ENCODE data around the gene TMEM38A. TPM values are rescaled to one million over a fixed set of nuclear protein-coding genes. Genes with fewer than 3 reads are reported as not detected.

Gene TMEM38A
- total RNA-seq, 1 experiment from 2014 or later, result 3.8 TPM

- BruUV-seq (replicated peaks), result TSS peak; percentile 83
- TF ChIP-seq, protein P1, sequence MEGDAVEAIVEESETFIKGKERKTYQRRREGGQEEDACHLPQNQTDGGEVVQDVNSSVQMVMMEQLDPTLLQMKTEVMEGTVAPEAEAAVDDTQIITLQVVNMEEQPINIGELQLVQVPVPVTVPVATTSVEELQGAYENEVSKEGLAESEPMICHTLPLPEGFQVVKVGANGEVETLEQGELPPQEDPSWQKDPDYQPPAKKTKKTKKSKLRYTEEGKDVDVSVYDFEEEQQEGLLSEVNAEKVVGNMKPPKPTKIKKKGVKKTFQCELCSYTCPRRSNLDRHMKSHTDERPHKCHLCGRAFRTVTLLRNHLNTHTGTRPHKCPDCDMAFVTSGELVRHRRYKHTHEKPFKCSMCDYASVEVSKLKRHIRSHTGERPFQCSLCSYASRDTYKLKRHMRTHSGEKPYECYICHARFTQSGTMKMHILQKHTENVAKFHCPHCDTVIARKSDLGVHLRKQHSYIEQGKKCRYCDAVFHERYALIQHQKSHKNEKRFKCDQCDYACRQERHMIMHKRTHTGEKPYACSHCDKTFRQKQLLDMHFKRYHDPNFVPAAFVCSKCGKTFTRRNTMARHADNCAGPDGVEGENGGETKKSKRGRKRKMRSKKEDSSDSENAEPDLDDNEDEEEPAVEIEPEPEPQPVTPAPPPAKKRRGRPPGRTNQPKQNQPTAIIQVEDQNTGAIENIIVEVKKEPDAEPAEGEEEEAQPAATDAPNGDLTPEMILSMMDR (IDR thresholded peaks at IDR 0.05; ENCODE audit: insufficient read depth in 1 of 2, low read depth in 1 of 2, low read length in 1 of 2, severe bottlenecking in 1 of 2, unreplicated experiment in 1 of 2), result no peak
- CTCF ChIA-PET, result interaction anchor here (0.6 to 1.3 kb wide), 2 partner anchors 9 to 47 kb away, joined by 3 read pairs; no protein-coding TSS in a partner anchor
- H3K4me1 ChIP-seq, result no peaks in the 10 kb centered on the region
- no peaks in the 10 kb centered on the region for H3K9me3 ChIP-seq
- H3K36me3 ChIP-seq (ENCODE audit: control insufficient read depth, insufficient read depth, low read length), result peaks cover 2% of the 10 kb centered on the region
- Mint-ChIP-seq H3K36me3 (ENCODE audit: insufficient read depth, unreplicated experiment) (peaks cover 46% of the 10 kb centered on the region), H3K4me3 (ENCODE audit: unreplicated experiment) (peak overlapping the region; percentile 84), H3K27me3 (ENCODE audit: insufficient read depth, unreplicated experiment) (no peaks in the 10 kb centered on the region), H3K9me3 (ENCODE audit: unreplicated experiment) (no peaks in the 10 kb centered on the region), H3K4me1 (ENCODE audit: low read depth, unreplicated experiment) (peaks cover 13% of the 10 kb centered on the region), H3K27ac (ENCODE audit: unreplicated experiment) (peak overlapping the region; percentile 87)
- POLR2A ChIA-PET, result interaction anchor here (0.7 to 1.0 kb wide), 2 partner anchors 45 to 61 kb away, joined by 3 to 5 read pairs; no protein-coding TSS in a partner anchor
- no peaks in the 10 kb centered on the region for H3K27me3 ChIP-seq (replicated peaks; ENCODE audit: control insufficient read depth, insufficient read depth, low read length)
- intact Hi-C loops (cut with micrococcal nuclease; ENCODE audit: unreplicated experiment), result loop anchor here (2.0 kb wide), 3 partner anchors 32 to 64 kb away; partner anchors contain the start of genes SLC35E1, SMIM7 and TMEM38A
- H3K4me3 ChIP-seq (ENCODE audit: low read depth, low read length), result peak overlapping the region; percentile 97
- peak in 1 of 2 experiments; percentile 11 for DNase-seq
Observed at GRCh38 chr19:16628984-16629691, 31.8 kb upstream of the TMEM38A start.

- no peak for DNase-seq
- Histone ChIP-seq H3K27me3 (replicated peaks; ENCODE audit: control insufficient read depth, insufficient read depth, low read length) (no peaks in the 10 kb centered on the region), H3K4me3 (ENCODE audit: low read depth, low read length) (no peak overlapping the region), H3K9me3 (no peaks in the 10 kb centered on the region), H3K4me1 (no peaks in the 10 kb centered on the region), H3K36me3 (ENCODE audit: control insufficient read depth, insufficient read depth, low read length) (no peaks in the 10 kb centered on the region; the same call in 1 of the 2 replicates)
- no TSS peak for BruUV-seq (replicated peaks)
- Mint-ChIP-seq H3K4me3 (ENCODE audit: unreplicated experiment) (no peak overlapping the region), H3K27me3 (ENCODE audit: insufficient read depth, unreplicated experiment) (no peaks in the 10 kb centered on the region), H3K36me3 (ENCODE audit: insufficient read depth, unreplicated experiment) (peaks cover 49% of the 10 kb centered on the region), H3K9me3 (ENCODE audit: unreplicated experiment) (no peaks in the 10 kb centered on the region), H3K27ac (ENCODE audit: unreplicated experiment) (no peak overlapping the region), H3K4me1 (ENCODE audit: low read depth, unreplicated experiment) (peaks cover 5% of the 10 kb centered on the region)
- intact Hi-C loops (cut with micrococcal nuclease; ENCODE audit: unreplicated experiment), result no loop called here
- ChIA-PET POLR2A (no interaction called here), CTCF (no interaction called here)
- TF ChIP-seq, protein P1 (IDR thresholded peaks at IDR 0.05; ENCODE audit: insufficient read depth in 1 of 2, low read depth in 1 of 2, low read length in 1 of 2, severe bottlenecking in 1 of 2, unreplicated experiment in 1 of 2), result no peak
Observed at GRCh38 chr19:16631465-16631864, 29.5 kb upstream of the TMEM38A start.

- H3K36me3 ChIP-seq (ENCODE audit: control insufficient read depth, insufficient read depth, low read length), result no peaks in the 10 kb centered on the region
- H3K27ac Mint-ChIP-seq (ENCODE audit: unreplicated experiment), result no peak overlapping the region
- peaks cover 53% of the 10 kb centered on the region for H3K36me3 Mint-ChIP-seq (ENCODE audit: insufficient read depth, unreplicated experiment)
- TF ChIP-seq, protein P1 (IDR thresholded peaks at IDR 0.05; ENCODE audit: insufficient read depth in 1 of 2, low read depth in 1 of 2, low read length in 1 of 2, severe bottlenecking in 1 of 2, unreplicated experiment in 1 of 2), result no peak
- no peaks in the 10 kb centered on the region for H3K9me3 Mint-ChIP-seq (ENCODE audit: unreplicated experiment)
- intact Hi-C loops (cut with micrococcal nuclease; ENCODE audit: unreplicated experiment), result no loop called here
- no peak overlapping the region for H3K4me3 ChIP-seq (ENCODE audit: low read depth, low read length)
- no peaks in the 10 kb centered on the region for H3K4me1 ChIP-seq
- H3K4me3 Mint-ChIP-seq (ENCODE audit: unreplicated experiment), result no peak overlapping the region
- H3K27me3 ChIP-seq (replicated peaks; ENCODE audit: control insufficient read depth, insufficient read depth, low read length), result no peaks in the 10 kb centered on the region
- H3K4me1 Mint-ChIP-seq (ENCODE audit: low read depth, unreplicated experiment), result no peaks in the 10 kb centered on the region
- POLR2A ChIA-PET, result no interaction called here
- H3K27me3 Mint-ChIP-seq (ENCODE audit: insufficient read depth, unreplicated experiment), result no peaks in the 10 kb centered on the region
- CTCF ChIA-PET, result interaction anchor here (0.8 kb wide), 1 partner anchor 9 kb away, joined by 3 read pairs; the partner anchor contains the start of gene MED26
- H3K9me3 ChIP-seq, result no peaks in the 10 kb centered on the region
- peak in 1 of 2 experiments; percentile 17 for DNase-seq
- no TSS peak for BruUV-seq (replicated peaks)
Observed at GRCh38 chr19:16637535-16637934, 23.4 kb upstream of the TMEM38A start.

All from Caco-2 (cell line).